NT2/D1 (cell line): ENCODE data around the gene TOX2.

Experiments
- SUZ12 ChIP-seq: IDR thresholded peaks from 2 replicates; pipeline ENCODE4 v1.6.1; 2011; ENCODE audit not compliant: insufficient read length, insufficient read depth; ENCODE audit errors: extremely low read depth
- YY1 ChIP-seq: IDR thresholded peaks from 2 replicates; pipeline ENCODE4 v1.6.1; 2011; ENCODE audit not compliant: insufficient read length, insufficient read depth
- ZNF274 ChIP-seq: IDR thresholded peaks from 2 replicates; pipeline ENCODE4 v1.6.1; 2011; ENCODE audit warnings: mild to moderate bottlenecking, low read depth, low read length

DNA sequence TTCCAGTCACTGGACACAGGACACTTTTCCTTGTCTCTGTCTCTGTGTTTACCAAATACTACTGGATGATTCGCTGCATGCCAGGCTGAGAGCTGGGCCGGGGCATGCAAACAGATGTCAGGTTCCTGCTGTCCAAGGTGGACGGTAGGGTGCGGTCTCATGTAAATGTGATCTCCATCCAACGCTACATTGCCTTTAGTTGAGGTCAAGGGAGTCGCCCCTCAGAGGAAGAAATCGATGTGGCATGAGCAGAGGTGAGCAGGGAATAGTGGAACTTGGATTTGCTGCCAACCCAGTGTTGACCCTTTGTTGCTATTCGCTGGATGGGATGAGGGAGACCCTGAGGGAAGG lies 9.8 kb upstream of the TOX2 start:
- TF ChIP-seq SUZ12 (no peak), YY1 (no peak), ZNF274 (no peak)
